GM12872 (cell line): ENCODE results near the gene ARHGAP28.

ENCODE experiments used
- CTCF ChIP-seq: IDR thresholded peaks from 3 replicates; pipeline ENCODE4 v1.5.1; 2011; ENCODE audit warnings: low read depth, mild to moderate bottlenecking, low read length, moderate library complexity; ENCODE audit not compliant: insufficient read depth

The ARHGAP28 gene

GRCh38 chr18:6950641-6951040 lies 221.1 kb downstream of the ARHGAP28 start:
- no peak for TF ChIP-seq CTCF

GRCh38 chr18:6951336-6952090 lies 222.0 kb downstream of the ARHGAP28 start:
- no peak for TF ChIP-seq CTCF

GRCh38 chr18:6954501-6954900 lies 225.0 kb downstream of the ARHGAP28 start:
- no peak for TF ChIP-seq CTCF

GRCh38 chr18:6955304-6955703 lies 225.8 kb downstream of the ARHGAP28 start:
- no peak for TF ChIP-seq CTCF

- TF ChIP-seq CTCF: no peak
Measured at GRCh38 chr18:6956495-6956894, 227.0 kb downstream of the ARHGAP28 start.

- no peak for TF ChIP-seq CTCF
Measured at GRCh38 chr18:6956999-6957398, 227.5 kb downstream of the ARHGAP28 start.

GRCh38 chr18:6959110-6959509 lies 229.6 kb downstream of the ARHGAP28 start:
- no peak for TF ChIP-seq CTCF

GRCh38 chr18:6960124-6960523 lies 230.6 kb downstream of the ARHGAP28 start:
- no peak for TF ChIP-seq CTCF
